Measurements from ENCODE around the gene FILIP1. TPM values are rescaled to one million over a fixed set of nuclear protein-coding genes. Genes with fewer than 3 reads are reported as not detected.

The FILIP1 gene
- total RNA-seq, 1 donor from 2014 or later: under 0.01 TPM

GRCh38 chr6:75528423-75528822, 34.8 kb upstream of the FILIP1 start:
- no peak for DNase-seq (ENCODE audit: low read depth)
- FAIRE-seq: no peak
- Histone ChIP-seq H3K4me3 (ENCODE audit: low read depth, low read length) (no peak overlapping the region), H3K27me3 (ENCODE audit: control insufficient read depth, insufficient read depth, low read length) (no peaks in the 10 kb centered on the region), H3K36me3 (ENCODE audit: control insufficient read depth, insufficient read depth, low read length) (no peaks in the 10 kb centered on the region)
- TF ChIP-seq, protein P1, sequence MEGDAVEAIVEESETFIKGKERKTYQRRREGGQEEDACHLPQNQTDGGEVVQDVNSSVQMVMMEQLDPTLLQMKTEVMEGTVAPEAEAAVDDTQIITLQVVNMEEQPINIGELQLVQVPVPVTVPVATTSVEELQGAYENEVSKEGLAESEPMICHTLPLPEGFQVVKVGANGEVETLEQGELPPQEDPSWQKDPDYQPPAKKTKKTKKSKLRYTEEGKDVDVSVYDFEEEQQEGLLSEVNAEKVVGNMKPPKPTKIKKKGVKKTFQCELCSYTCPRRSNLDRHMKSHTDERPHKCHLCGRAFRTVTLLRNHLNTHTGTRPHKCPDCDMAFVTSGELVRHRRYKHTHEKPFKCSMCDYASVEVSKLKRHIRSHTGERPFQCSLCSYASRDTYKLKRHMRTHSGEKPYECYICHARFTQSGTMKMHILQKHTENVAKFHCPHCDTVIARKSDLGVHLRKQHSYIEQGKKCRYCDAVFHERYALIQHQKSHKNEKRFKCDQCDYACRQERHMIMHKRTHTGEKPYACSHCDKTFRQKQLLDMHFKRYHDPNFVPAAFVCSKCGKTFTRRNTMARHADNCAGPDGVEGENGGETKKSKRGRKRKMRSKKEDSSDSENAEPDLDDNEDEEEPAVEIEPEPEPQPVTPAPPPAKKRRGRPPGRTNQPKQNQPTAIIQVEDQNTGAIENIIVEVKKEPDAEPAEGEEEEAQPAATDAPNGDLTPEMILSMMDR (IDR thresholded peaks at IDR 0.05; ENCODE audit: insufficient read depth, low read length, severe bottlenecking): no peak

DNA sequence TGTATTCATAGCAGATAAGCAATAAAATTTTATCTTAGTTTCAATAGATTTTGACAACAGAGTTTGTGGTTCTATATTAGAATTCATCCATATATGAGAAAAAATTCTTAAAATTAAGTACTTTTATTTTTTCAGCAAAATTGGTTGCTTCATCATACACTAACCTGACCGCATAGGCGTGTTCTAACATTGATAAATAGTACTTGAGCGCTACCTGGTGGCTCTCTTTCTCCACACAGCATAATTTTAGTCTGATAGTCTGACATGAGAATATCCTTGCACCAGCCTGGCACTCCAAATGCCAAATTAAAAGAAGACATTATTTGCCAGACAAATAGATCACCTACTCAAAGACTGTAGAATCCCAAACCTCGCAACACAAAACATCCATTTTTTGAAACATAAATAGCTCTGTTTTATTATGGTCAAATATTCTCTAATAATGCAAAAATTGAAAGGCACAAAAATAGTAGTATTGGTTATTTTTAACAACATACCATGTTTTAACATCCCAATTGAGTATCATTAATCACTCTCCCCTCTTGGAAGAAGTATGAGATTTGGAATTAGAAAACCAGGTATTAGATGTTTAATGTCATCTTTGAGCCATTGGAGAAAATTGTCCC, 33.0 kb upstream of the FILIP1 start:
- FAIRE-seq: no peak
- DNase-seq (ENCODE audit: low read depth): peak; percentile 70
- Histone ChIP-seq H3K27me3 (ENCODE audit: control insufficient read depth, insufficient read depth, low read length) (no peaks in the 10 kb centered on the region), H3K36me3 (ENCODE audit: control insufficient read depth, insufficient read depth, low read length) (no peaks in the 10 kb centered on the region), H3K4me3 (ENCODE audit: low read depth, low read length) (no peak overlapping the region)
- TF ChIP-seq, protein P1 (IDR thresholded peaks at IDR 0.05; ENCODE audit: insufficient read depth, low read length, severe bottlenecking): peak; percentile 56

DNA sequence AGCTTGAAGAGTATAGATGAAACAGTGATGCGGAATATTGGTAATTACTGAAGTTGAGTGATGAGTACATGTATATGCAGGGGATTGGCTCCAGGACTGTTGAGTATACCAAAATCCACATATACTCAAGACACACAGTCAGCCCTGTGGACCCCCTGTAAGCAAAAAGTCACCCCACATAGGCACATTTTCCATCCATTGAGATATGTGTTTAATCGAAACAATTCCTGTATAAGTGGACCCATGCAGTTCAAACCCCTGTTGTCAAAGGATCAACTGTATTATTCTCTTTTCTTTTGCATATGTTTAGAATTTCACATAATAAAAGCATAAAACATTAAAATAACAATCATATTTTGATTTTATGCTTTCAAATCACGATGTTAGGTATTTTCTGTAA, 32.1 kb upstream of the FILIP1 start:
- H3K36me3 ChIP-seq (ENCODE audit: control insufficient read depth, insufficient read depth, low read length): no peaks in the 10 kb centered on the region
- FAIRE-seq: no peak
- H3K27me3 ChIP-seq (ENCODE audit: control insufficient read depth, insufficient read depth, low read length): no peaks in the 10 kb centered on the region
- no peak overlapping the region for H3K4me3 ChIP-seq (ENCODE audit: low read depth, low read length)
- no peak for DNase-seq (ENCODE audit: low read depth)
- TF ChIP-seq, protein P1 (IDR thresholded peaks at IDR 0.05; ENCODE audit: insufficient read depth, low read length, severe bottlenecking): no peak

- FAIRE-seq: no peak
- no peak overlapping the region for H3K4me3 ChIP-seq (ENCODE audit: low read depth, low read length)
These were observed 30.8 kb upstream of the FILIP1 start for GRCh38 chr6:75524322-75524972.

GRCh38 chr6:75516757-75517156, 23.2 kb upstream of the FILIP1 start:
- Histone ChIP-seq H3K36me3 (ENCODE audit: control insufficient read depth, insufficient read depth, low read length) (no peaks in the 10 kb centered on the region), H3K27me3 (ENCODE audit: control insufficient read depth, insufficient read depth, low read length) (no peaks in the 10 kb centered on the region), H3K4me3 (ENCODE audit: low read depth, low read length) (no peak overlapping the region)
- TF ChIP-seq, protein P1 (IDR thresholded peaks at IDR 0.05; ENCODE audit: insufficient read depth, low read length, severe bottlenecking): no peak
- DNase-seq (ENCODE audit: low read depth) (no peak), FAIRE-seq (no peak)

More at GRCh38 chr6:75524322-75524972, 30.8 kb upstream of the FILIP1 start:
- peak; percentile 70 for DNase-seq (ENCODE audit: low read depth)
- no peaks in the 10 kb centered on the region for H3K36me3 ChIP-seq (ENCODE audit: control insufficient read depth, insufficient read depth, low read length)
- no peaks in the 10 kb centered on the region for H3K27me3 ChIP-seq (ENCODE audit: control insufficient read depth, insufficient read depth, low read length)
- TF ChIP-seq, protein P1 (IDR thresholded peaks at IDR 0.05; ENCODE audit: insufficient read depth, low read length, severe bottlenecking): no peak
